ENCODE measurements around the gene CTNNBL1.

DNA sequence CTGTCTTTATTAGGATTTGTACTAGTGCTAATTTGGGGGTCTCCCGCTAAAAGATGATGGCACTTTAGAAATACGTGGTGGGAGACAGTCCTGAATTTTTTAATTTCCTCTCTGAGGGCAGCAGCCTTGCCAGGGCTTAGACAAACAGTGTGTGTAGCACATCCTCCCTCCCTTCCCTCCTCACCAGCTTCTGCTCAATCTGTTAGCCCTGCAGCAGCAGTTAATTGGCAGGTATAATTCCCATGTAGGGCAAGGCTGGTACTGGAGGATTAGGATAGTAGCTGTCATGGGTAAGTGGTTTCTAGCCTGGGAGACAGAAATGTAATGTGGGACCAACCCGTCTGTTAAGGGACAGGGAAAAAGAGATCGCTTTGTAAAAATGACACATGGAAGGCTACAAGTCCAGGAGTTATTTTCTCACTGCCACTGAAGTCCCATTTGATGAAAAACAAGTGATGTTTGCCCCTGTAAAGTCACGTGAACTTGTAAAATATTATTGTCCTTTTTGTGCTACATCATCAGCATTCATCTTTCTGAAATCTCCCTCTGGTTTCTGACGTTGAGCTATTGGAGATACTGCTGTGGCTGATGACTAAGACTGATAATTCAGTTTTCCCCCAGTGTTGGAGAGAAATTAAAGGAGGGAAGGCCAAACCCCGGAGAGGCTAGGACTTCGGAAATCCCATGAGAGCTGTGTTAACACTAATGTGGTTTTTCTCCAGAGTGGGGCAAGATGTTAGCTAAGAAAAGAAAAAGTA is 40.6 kb downstream of the CTNNBL1 start:
- no peak for TF ChIP-seq POLR2A (IDR thresholded peaks at IDR 0.05; ENCODE audit: low read length)
- no peak for TF ChIP-seq GATA1 (IDR thresholded peaks at IDR 0.05; ENCODE audit: low read depth, low read length)

Data from erythroblast (primary cell).